Measurements from ENCODE around the gene CRABP2. TPM values are rescaled to one million over a fixed set of nuclear protein-coding genes. Genes with fewer than 3 reads are reported as not detected.

CRABP2 gene
- total RNA-seq, 1 donor from 2014 or later = 146 TPM

- H3K27me3 Mint-ChIP-seq (ENCODE audit: unreplicated experiment) = no peaks in the 10 kb centered on the region
- peaks cover 98% of the 10 kb centered on the region for H3K4me1 Mint-ChIP-seq (ENCODE audit: unreplicated experiment)
- no peak for DNase-seq (ENCODE audit: extremely low spot score, unreplicated experiment)
- peak overlapping the region; percentile 82 for H3K27ac Mint-ChIP-seq (ENCODE audit: unreplicated experiment)
- no peak overlapping the region for H3K4me3 Mint-ChIP-seq (ENCODE audit: unreplicated experiment)
- H3K9me3 Mint-ChIP-seq (ENCODE audit: unreplicated experiment) = no peaks in the 10 kb centered on the region
- TF ChIP-seq, protein P1, sequence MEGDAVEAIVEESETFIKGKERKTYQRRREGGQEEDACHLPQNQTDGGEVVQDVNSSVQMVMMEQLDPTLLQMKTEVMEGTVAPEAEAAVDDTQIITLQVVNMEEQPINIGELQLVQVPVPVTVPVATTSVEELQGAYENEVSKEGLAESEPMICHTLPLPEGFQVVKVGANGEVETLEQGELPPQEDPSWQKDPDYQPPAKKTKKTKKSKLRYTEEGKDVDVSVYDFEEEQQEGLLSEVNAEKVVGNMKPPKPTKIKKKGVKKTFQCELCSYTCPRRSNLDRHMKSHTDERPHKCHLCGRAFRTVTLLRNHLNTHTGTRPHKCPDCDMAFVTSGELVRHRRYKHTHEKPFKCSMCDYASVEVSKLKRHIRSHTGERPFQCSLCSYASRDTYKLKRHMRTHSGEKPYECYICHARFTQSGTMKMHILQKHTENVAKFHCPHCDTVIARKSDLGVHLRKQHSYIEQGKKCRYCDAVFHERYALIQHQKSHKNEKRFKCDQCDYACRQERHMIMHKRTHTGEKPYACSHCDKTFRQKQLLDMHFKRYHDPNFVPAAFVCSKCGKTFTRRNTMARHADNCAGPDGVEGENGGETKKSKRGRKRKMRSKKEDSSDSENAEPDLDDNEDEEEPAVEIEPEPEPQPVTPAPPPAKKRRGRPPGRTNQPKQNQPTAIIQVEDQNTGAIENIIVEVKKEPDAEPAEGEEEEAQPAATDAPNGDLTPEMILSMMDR (IDR thresholded peaks at IDR 0.05) = no peak
- H3K36me3 Mint-ChIP-seq (ENCODE audit: unreplicated experiment) = peaks cover 3% of the 10 kb centered on the region
Observed at GRCh38 chr1:156708218-156708661, 2.9 kb upstream of the CRABP2 start.

DNA sequence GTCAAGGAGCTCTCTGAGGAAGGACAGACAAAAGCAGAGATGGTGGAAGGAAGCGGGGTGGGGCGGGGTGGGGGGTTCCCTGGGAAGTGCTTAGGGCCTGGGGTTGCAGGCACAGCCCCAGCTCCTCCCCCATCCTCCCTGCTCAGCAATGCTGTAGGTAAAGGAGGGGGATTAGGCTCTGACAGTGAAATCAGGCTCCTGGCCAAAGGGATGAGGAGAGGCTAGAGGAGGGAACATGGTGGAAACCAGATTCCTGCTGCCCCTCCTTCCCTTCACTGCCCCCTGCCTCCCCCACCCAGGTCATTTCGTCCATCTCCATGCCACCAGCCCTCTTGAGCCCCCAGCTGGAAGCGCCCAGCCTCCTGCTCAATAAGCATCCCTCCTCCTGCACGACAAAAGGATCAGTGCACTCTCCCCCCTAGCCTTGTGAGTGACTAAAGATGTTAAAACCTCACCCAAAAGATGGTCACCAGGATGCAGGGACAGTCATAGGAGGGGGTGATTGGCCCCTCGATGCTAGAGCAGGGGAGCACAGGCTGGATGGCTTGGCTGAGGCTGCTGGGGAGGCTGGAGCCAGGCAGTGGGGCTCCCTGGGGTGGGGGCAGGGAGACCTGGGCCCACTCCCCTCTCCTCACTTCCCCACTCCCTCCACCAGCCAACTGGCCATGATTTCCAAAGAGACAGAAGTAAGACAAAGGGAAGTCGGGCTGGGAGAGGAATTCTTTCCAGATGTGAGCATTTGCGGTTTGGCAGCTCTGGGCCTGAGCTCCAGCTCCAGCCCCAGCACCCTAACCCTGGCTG is 2.2 kb upstream of the CRABP2 start:
- Mint-ChIP-seq H3K27ac (ENCODE audit: unreplicated experiment) (peak overlapping the region; percentile 95), H3K27me3 (ENCODE audit: unreplicated experiment) (no peaks in the 10 kb centered on the region), H3K4me3 (ENCODE audit: unreplicated experiment) (no peak overlapping the region), H3K36me3 (ENCODE audit: unreplicated experiment) (peaks cover 3% of the 10 kb centered on the region), H3K9me3 (ENCODE audit: unreplicated experiment) (no peaks in the 10 kb centered on the region), H3K4me1 (ENCODE audit: unreplicated experiment) (peaks cover 95% of the 10 kb centered on the region)
- TF ChIP-seq, protein P1 (IDR thresholded peaks at IDR 0.05) = no peak
- DNase-seq (ENCODE audit: extremely low spot score, unreplicated experiment) = no peak

- H3K36me3 Mint-ChIP-seq (ENCODE audit: unreplicated experiment) = peaks cover 3% of the 10 kb centered on the region
- DNase-seq (ENCODE audit: extremely low spot score, unreplicated experiment) = peak; percentile 88
- H3K27me3 Mint-ChIP-seq (ENCODE audit: unreplicated experiment) = no peaks in the 10 kb centered on the region
- peak overlapping the region; percentile 95 for H3K27ac Mint-ChIP-seq (ENCODE audit: unreplicated experiment)
- H3K9me3 Mint-ChIP-seq (ENCODE audit: unreplicated experiment) = no peaks in the 10 kb centered on the region
- peaks cover 87% of the 10 kb centered on the region for H3K4me1 Mint-ChIP-seq (ENCODE audit: unreplicated experiment)
- TF ChIP-seq, protein P1 (IDR thresholded peaks at IDR 0.05) = no peak
- peak overlapping the region; percentile 78 for H3K4me3 Mint-ChIP-seq (ENCODE audit: unreplicated experiment)
Observed at GRCh38 chr1:156706657-156707416, 1.5 kb upstream of the CRABP2 start.

GRCh38 chr1:156705918-156706656 is 704 bp upstream of the CRABP2 start:
- H3K4me1 Mint-ChIP-seq (ENCODE audit: unreplicated experiment) = peaks cover 82% of the 10 kb centered on the region

More at GRCh38 chr1:156705918-156706656, 704 bp upstream of the CRABP2 start:
- TF ChIP-seq, protein P1 (IDR thresholded peaks at IDR 0.05) = peak; percentile 96
- Mint-ChIP-seq H3K27me3 (ENCODE audit: unreplicated experiment) (no peaks in the 10 kb centered on the region), H3K36me3 (ENCODE audit: unreplicated experiment) (peaks cover 6% of the 10 kb centered on the region), H3K9me3 (ENCODE audit: unreplicated experiment) (no peaks in the 10 kb centered on the region), H3K27ac (ENCODE audit: unreplicated experiment) (peak overlapping the region; percentile 95), H3K4me3 (ENCODE audit: unreplicated experiment) (peak overlapping the region; percentile 78)
- peak; percentile 91 for DNase-seq (ENCODE audit: extremely low spot score, unreplicated experiment)
